ENCODE measurements around the gene MRPL28.

DNA sequence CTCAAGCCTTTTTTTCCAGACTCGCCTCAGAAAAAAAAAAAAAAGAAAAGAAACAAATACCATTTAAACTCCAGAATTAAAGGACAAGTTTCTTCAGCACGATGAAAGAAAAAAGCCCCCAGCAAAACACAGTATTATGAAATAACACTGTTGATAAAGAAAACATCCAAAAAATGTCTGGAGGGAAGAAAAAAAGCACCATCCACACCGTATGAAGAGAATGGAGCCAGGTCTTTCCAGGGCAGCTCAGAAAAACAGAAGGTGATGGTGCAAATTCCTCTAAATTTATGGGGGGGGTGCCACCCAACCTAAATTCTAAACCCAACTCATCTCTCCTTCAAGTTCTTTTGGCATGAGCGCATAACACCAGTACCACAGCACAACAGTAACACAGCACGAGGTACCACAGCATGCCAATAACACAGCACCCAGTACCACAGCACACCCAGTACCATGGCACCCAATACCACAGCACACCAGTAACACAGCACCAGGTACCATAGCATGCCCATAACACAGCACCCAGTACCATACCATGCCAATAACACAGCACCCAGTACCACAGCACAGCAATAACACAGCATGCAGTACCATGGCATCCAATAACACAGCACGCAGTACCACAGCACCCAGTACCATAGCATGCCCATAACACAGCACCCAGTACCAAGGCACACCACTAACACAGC, 36.8 kb downstream of the MRPL28 start:
- TF ChIP-seq, protein P1, sequence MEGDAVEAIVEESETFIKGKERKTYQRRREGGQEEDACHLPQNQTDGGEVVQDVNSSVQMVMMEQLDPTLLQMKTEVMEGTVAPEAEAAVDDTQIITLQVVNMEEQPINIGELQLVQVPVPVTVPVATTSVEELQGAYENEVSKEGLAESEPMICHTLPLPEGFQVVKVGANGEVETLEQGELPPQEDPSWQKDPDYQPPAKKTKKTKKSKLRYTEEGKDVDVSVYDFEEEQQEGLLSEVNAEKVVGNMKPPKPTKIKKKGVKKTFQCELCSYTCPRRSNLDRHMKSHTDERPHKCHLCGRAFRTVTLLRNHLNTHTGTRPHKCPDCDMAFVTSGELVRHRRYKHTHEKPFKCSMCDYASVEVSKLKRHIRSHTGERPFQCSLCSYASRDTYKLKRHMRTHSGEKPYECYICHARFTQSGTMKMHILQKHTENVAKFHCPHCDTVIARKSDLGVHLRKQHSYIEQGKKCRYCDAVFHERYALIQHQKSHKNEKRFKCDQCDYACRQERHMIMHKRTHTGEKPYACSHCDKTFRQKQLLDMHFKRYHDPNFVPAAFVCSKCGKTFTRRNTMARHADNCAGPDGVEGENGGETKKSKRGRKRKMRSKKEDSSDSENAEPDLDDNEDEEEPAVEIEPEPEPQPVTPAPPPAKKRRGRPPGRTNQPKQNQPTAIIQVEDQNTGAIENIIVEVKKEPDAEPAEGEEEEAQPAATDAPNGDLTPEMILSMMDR (IDR thresholded peaks at IDR 0.05) = no peak
- no peak for TF ChIP-seq POLR2A (IDR thresholded peaks at IDR 0.05)
